B cell (primary cell): ENCODE results near the gene PAX6. TPM values are rescaled to one million over a fixed set of nuclear protein-coding genes. Genes with fewer than 3 reads are reported as not detected.

Experiments used
- ATAC-seq: fragments of 200-7000 bp; cut with Tn5 transposase; one replicate; pipeline ENCODE4 v1.10.0; 2021; ENCODE audit warnings: low read depth, mild to moderate bottlenecking, moderate number of reproducible peaks, moderate library complexity
- CTCF ChIA-PET: fragments of 350-600 bp; sonication (Branson Sonifier 250); formaldehyde crosslinking; loops from one replicate; lab custom pipeline; 2021; ENCODE audit warnings: antibody characterized with exemption, inconsistent platforms; lab: Charles Lee
- POLR2A ChIA-PET: fragments of 350-600 bp; sonication (Branson Sonifier 250); formaldehyde crosslinking; loops from one replicate; lab custom pipeline; 2021; ENCODE audit warnings: antibody characterized with exemption; lab: Charles Lee
- DNase-seq: peaks from one replicate; pipeline ENCODE4 v3.0.0; 2013
- H2AFZ ChIP-seq: 2 replicates; pipeline ENCODE4 v1.6.1; 2012; ENCODE audit warnings: mild to moderate bottlenecking, low read depth, low read length; ENCODE audit not compliant: insufficient read depth, poor library complexity, severe bottlenecking
- H3K27ac ChIP-seq, 2 donors: 1 replicate in 1 of 2; 2 replicates in 1 of 2; pipeline ENCODE4 v1.5.1; 2012 to 2013; ENCODE audit warnings: low read length in 2 of 2, mild to moderate bottlenecking in 2 of 2, moderate library complexity in 1 of 2
- H3K27me3 ChIP-seq, 4 experiments: fragments of 200-600 bp in 1 of 4; sonication (generic) in 1 of 4; replicated peaks in 1 of 4; 1 replicate in 2 of 4; 2 replicates in 2 of 4; pipeline versions ENCODE4 v1.6.1 to v1.7.0; 2013 to 2016; ENCODE audit warnings: low read length in 3 of 4, mild to moderate bottlenecking in 2 of 4, mixed read lengths in 1 of 4, moderate library complexity in 1 of 4; ENCODE audit not compliant: insufficient read depth in 4 of 4, control insufficient read depth in 3 of 4; ENCODE audit errors: control extremely low read depth in 1 of 4
- H3K36me3 ChIP-seq, 2 experiments: replicated peaks in 1 of 2; 1 replicate in 1 of 2; 2 replicates in 1 of 2; pipeline versions ENCODE4 v1.6.1 to v1.7.1; 2013; ENCODE audit warnings: low read length in 1 of 2; ENCODE audit not compliant: insufficient read depth in 2 of 2, control insufficient read depth in 1 of 2; ENCODE audit errors: control extremely low read depth in 1 of 2, extremely low read depth in 1 of 2
- H3K4me1 ChIP-seq, 2 donors: fragments of 200-600 bp in 1 of 2; sonication (generic) in 1 of 2; 1 replicate in 1 of 2; 2 replicates in 1 of 2; pipeline versions ENCODE4 v1.5.1 to v1.6.1; 2013 to 2017; ENCODE audit warnings: low read length in 2 of 2; ENCODE audit not compliant: control insufficient read depth in 2 of 2, insufficient read depth in 2 of 2
- H3K4me2 ChIP-seq: replicated peaks from 2 replicates; pipeline ENCODE3; 2012; ENCODE audit warnings: mild to moderate bottlenecking, low read depth, low read length; ENCODE audit not compliant: poor library complexity, severe bottlenecking
- H3K4me3 ChIP-seq, 5 experiments: fragments of 200-600 bp in 1 of 5; sonication (generic) in 1 of 5; 1 replicate in 3 of 5; 2 replicates in 2 of 5; pipeline versions ENCODE4 v1.5.1 to v1.7.0; 2011 to 2016; ENCODE audit warnings: low read length in 4 of 5, mild to moderate bottlenecking in 4 of 5, low read depth in 2 of 5, control low read depth in 1 of 5, moderate library complexity in 1 of 5; ENCODE audit not compliant: insufficient read depth in 1 of 5; ENCODE audit errors: control extremely low read depth in 1 of 5, extremely low read depth in 1 of 5
- H3K79me2 ChIP-seq: fragments of 200-600 bp; sonication (generic); one replicate; pipeline ENCODE4 v1.6.0; 2016; ENCODE audit warnings: low read length; ENCODE audit not compliant: control insufficient read depth, insufficient read depth
- H3K9ac ChIP-seq: fragments of 200-600 bp; sonication (generic); 2 replicates; pipeline ENCODE4 v1.6.1; 2017; ENCODE audit warnings: mild to moderate bottlenecking, low read length, moderate library complexity
- H3K9me3 ChIP-seq, 3 donors: one replicate each; pipeline versions ENCODE4 v1.6.1 to v1.7.1; 2013; ENCODE audit warnings: low read length in 2 of 3; ENCODE audit not compliant: control insufficient read depth in 2 of 3, insufficient read depth in 1 of 3; ENCODE audit errors: control extremely low read depth in 1 of 3
- H4K20me1 ChIP-seq: 2 replicates; pipeline ENCODE4 v1.6.0; 2012; ENCODE audit warnings: mild to moderate bottlenecking, low read length; ENCODE audit not compliant: insufficient read depth, control insufficient read depth, poor library complexity, severe bottlenecking
- H3K27ac Mint-ChIP-seq: one replicate; pipeline ENCODE4 v1.8.0; 2021; ENCODE audit warnings: mixed read lengths
- H3K27me3 Mint-ChIP-seq: one replicate; pipeline ENCODE4 v1.8.0; 2021; ENCODE audit warnings: mixed read lengths
- H3K4me1 Mint-ChIP-seq: one replicate; pipeline ENCODE4 v1.8.0; 2021; ENCODE audit warnings: mixed read lengths
- H3K4me3 Mint-ChIP-seq: one replicate; pipeline ENCODE4 v1.8.0; 2021; ENCODE audit warnings: mixed read lengths
- H3K9me3 Mint-ChIP-seq: one replicate; pipeline ENCODE4 v1.8.0; 2022; ENCODE audit warnings: mixed read lengths; ENCODE audit not compliant: insufficient read depth
- EZH2 ChIP-seq: IDR thresholded peaks from 2 replicates; pipeline ENCODE4 v1.6.1; 2012; ENCODE audit warnings: borderline replicate concordance, low read depth, mild to moderate bottlenecking, moderate library complexity, low read length; ENCODE audit not compliant: insufficient read depth, poor library complexity, severe bottlenecking
- WGBS: methylation state at CpG from one replicate; pipeline ENCODE4 v1.1.5; 2013; ENCODE audit warnings: missing lambda C conversion rate; ENCODE audit not compliant: insufficient coverage; 5-methylcytosine and 5-hydroxymethylcytosine counted together
- intact Hi-C: fragments of 100-400 bp; cut with micrococcal nuclease; formaldehyde crosslinking; loops from one replicate; pipeline ENCODE4 v1.10.0; 2022
- polyA plus RNA-seq: library from polyadenylated mRNA; depleted of rRNA; stranded (reverse); fragments of >200 nt; gene quantifications from 2 replicates; pipeline ENCODE4 v1.2.3, GENCODE V29; 2012
- total RNA-seq, 2 donors: library from RNA; stranded (reverse); fragments of 120-200 nt in 1 of 2; gene quantifications; 1 replicate in 1 of 2; 2 replicates in 1 of 2; pipeline versions ENCODE4 v1.2.3 to v1.2.4, GENCODE V29; 2013 to 2022
- TF ChIP-seq, protein P1 (sequence below): fragments of 200-600 bp; IDR thresholded peaks from one replicate; pipeline ENCODE4 v1.8.0; 2022; ENCODE audit warnings: antibody characterized with exemption, mild to moderate bottlenecking

PAX6 gene
- total and polyA plus RNA-seq, 2 donors (not counting 1 experiment from before 2014, with no cell fraction given): not detected

DNA sequence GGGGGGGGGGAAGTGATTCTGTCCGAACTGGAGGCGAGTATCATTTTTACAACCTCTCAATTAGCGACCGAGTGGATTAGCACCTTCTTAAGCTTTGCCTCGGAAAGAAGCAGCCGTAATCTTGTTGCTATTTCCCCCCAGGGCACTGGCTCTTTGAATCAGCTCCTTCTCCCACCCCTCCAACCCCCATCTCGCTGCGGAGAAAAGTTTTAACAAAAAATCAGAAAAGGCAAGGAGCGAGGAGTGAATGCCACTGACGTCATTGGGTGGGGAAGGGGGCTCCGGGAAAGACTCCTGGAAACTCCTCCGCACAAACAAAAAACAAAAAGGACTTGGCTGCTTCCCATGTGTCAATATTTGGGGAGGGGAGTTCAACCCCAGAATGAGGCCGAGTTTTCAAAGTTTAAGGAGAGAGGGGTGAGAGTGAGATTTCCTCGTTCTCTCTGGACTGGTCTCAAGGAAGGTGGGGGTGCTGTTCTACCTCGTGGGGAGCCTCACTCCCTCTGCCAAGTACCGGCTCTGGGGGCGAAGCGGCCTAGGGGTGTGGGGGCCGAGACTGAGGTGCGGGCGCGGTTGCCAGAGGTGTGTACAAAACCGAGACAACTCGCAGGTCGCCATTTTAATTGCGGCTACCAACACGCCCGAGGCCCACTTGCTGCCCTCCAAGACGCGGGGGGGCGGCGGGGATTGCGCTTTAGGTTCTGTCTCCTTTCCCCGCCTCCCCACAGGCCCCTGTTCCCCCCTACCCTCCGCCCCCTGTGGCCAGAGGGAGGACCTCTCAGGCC, 2.5 kb upstream of the PAX6 start:
- Histone ChIP-seq H3K79me2 (no peaks in the 10 kb centered on the region), H3K4me1 (peaks cover 83 to 95% of the 10 kb centered on the region in 2 donors), H3K36me3 (no peaks in the 10 kb centered on the region), H3K9ac (peak overlapping the region; percentile 60), H4K20me1 (no peaks in the 10 kb centered on the region), H3K4me3 (peak overlapping the region in 3 of 5 experiments; percentile 38 to 63 (median 50)), H2AFZ (no peak overlapping the region), H3K4me2 (peak overlapping the region; percentile 90), H3K27ac (no peak overlapping the region), H3K9me3 (peaks cover 0 to 88% (median 8%) of the 10 kb centered on the region in 3 donors), H3K27me3 (peaks cover 0 to 100% (median 80%) of the 10 kb centered on the region in 4 experiments)
- CTCF ChIA-PET: no interaction called here
- WGBS: 7% methylated on average over 21 of the region's 35 CpGs
- DNase-seq (peak; percentile 32), ATAC-seq (no peak)
- H3K4me3 Mint-ChIP-seq: peak overlapping the region; percentile 86
- POLR2A ChIA-PET: no interaction called here
- peaks cover 53% of the 10 kb centered on the region for H3K27me3 Mint-ChIP-seq
- H3K27ac Mint-ChIP-seq: no peak overlapping the region
- H3K9me3 Mint-ChIP-seq: peaks cover 3% of the 10 kb centered on the region
- TF ChIP-seq EZH2: no peak
- TF ChIP-seq, protein P1, sequence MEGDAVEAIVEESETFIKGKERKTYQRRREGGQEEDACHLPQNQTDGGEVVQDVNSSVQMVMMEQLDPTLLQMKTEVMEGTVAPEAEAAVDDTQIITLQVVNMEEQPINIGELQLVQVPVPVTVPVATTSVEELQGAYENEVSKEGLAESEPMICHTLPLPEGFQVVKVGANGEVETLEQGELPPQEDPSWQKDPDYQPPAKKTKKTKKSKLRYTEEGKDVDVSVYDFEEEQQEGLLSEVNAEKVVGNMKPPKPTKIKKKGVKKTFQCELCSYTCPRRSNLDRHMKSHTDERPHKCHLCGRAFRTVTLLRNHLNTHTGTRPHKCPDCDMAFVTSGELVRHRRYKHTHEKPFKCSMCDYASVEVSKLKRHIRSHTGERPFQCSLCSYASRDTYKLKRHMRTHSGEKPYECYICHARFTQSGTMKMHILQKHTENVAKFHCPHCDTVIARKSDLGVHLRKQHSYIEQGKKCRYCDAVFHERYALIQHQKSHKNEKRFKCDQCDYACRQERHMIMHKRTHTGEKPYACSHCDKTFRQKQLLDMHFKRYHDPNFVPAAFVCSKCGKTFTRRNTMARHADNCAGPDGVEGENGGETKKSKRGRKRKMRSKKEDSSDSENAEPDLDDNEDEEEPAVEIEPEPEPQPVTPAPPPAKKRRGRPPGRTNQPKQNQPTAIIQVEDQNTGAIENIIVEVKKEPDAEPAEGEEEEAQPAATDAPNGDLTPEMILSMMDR: no peak
- intact Hi-C loops: no loop called here
- peaks cover 57% of the 10 kb centered on the region for H3K4me1 Mint-ChIP-seq
